ENCODE results near the gene HPS1. TPM values are rescaled to one million over a fixed set of nuclear protein-coding genes. Genes with fewer than 3 reads are reported as not detected.
A peak's percentile ranks its signal among the peaks of the same experiment; 100 is the strongest.

Gene HPS1
- total and polyA plus RNA-seq, 2 experiments from 2014 or later = 41.2 to 104 TPM

GRCh38 chr10:98488669-98489430 is 42.1 kb upstream of the HPS1 start:
- DNase-seq (ENCODE audit: low spot score) = no peak
- no peaks in the 10 kb centered on the region for H3K9me2 ChIP-seq (replicated peaks; ENCODE audit: insufficient read depth)
- H2AFZ ChIP-seq = no peak overlapping the region
- no peaks in the 10 kb centered on the region for H3K79me2 ChIP-seq
- no peak for TF ChIP-seq EZH2phosphoT487 (IDR thresholded peaks at IDR 0.05; ENCODE audit: low read depth, severe bottlenecking, unreplicated experiment)
- no peak overlapping the region for H3K27ac ChIP-seq
- H3K27me3 ChIP-seq = no peaks in the 10 kb centered on the region
- 60% methylated on average over 1 of the region's 1 CpG for WGBS (ENCODE audit: low lambda C conversion rate, missing lambda C conversion rate)
- H3K4me2 ChIP-seq = no peak overlapping the region
- no peaks in the 10 kb centered on the region for H3K4me1 ChIP-seq (ENCODE audit: insufficient read depth)
- H3K4me3 ChIP-seq = no peak overlapping the region
- no peaks in the 10 kb centered on the region for H3K36me3 ChIP-seq (replicated peaks; ENCODE audit: insufficient read depth, low read depth)
- no peaks in the 10 kb centered on the region for H4K20me1 ChIP-seq (ENCODE audit: insufficient read depth, poor library complexity, severe bottlenecking)
- H3K9me3 ChIP-seq (ENCODE audit: low read depth) = no peaks in the 10 kb centered on the region

- DNase-seq (ENCODE audit: low spot score) = no peak
- Histone ChIP-seq H4K20me1 (ENCODE audit: insufficient read depth, poor library complexity, severe bottlenecking) (no peaks in the 10 kb centered on the region), H3K4me2 (no peak overlapping the region), H3K27ac (no peak overlapping the region), H2AFZ (no peak overlapping the region), H3K9me3 (ENCODE audit: low read depth) (no peaks in the 10 kb centered on the region), H3K36me3 (replicated peaks; ENCODE audit: insufficient read depth, low read depth) (no peaks in the 10 kb centered on the region), H3K4me3 (no peak overlapping the region), H3K79me2 (no peaks in the 10 kb centered on the region), H3K9me2 (replicated peaks; ENCODE audit: insufficient read depth) (no peaks in the 10 kb centered on the region), H3K27me3 (no peaks in the 10 kb centered on the region), H3K4me1 (ENCODE audit: insufficient read depth) (no peaks in the 10 kb centered on the region)
- TF ChIP-seq EZH2 (IDR thresholded peaks at IDR 0.05; ENCODE audit: borderline replicate concordance) = no peak
- no peak for TF ChIP-seq EZH2phosphoT487 (IDR thresholded peaks at IDR 0.05; ENCODE audit: low read depth, severe bottlenecking, unreplicated experiment)
- no peak for TF ChIP-seq CTCF (IDR thresholded peaks at IDR 0.05; ENCODE audit: poor library complexity)
- 90% methylated on average over 3 of the region's 3 CpGs for WGBS (ENCODE audit: low lambda C conversion rate, missing lambda C conversion rate)
Measured at GRCh38 chr10:98487649-98488048, 40.9 kb upstream of the HPS1 start.

GRCh38 chr10:98486421-98486820 is 39.7 kb upstream of the HPS1 start:
- H3K4me2 ChIP-seq = no peak overlapping the region
- H3K4me1 ChIP-seq (ENCODE audit: insufficient read depth) = no peaks in the 10 kb centered on the region
- H3K9me3 ChIP-seq (ENCODE audit: low read depth) = no peaks in the 10 kb centered on the region
- no peaks in the 10 kb centered on the region for H3K9me2 ChIP-seq (replicated peaks; ENCODE audit: insufficient read depth)
- H4K20me1 ChIP-seq (ENCODE audit: insufficient read depth, poor library complexity, severe bottlenecking) = no peaks in the 10 kb centered on the region
- H3K4me3 ChIP-seq = no peak overlapping the region
- no peaks in the 10 kb centered on the region for H3K79me2 ChIP-seq
- 82% methylated on average over 3 of the region's 3 CpGs for WGBS (ENCODE audit: low lambda C conversion rate, missing lambda C conversion rate)
- no peaks in the 10 kb centered on the region for H3K36me3 ChIP-seq (replicated peaks; ENCODE audit: insufficient read depth, low read depth)
- TF ChIP-seq CTCF (IDR thresholded peaks at IDR 0.05; ENCODE audit: poor library complexity) = no peak
- no peaks in the 10 kb centered on the region for H3K27me3 ChIP-seq
- no peak overlapping the region for H2AFZ ChIP-seq
- H3K27ac ChIP-seq = peak overlapping the region; percentile 25
- DNase-seq (ENCODE audit: low spot score) = no peak

- no peak overlapping the region for H2AFZ ChIP-seq
- WGBS (ENCODE audit: low lambda C conversion rate, missing lambda C conversion rate) = 85% methylated on average over 2 of the region's 2 CpGs
- no peak for TF ChIP-seq EZH2 (IDR thresholded peaks at IDR 0.05; ENCODE audit: borderline replicate concordance)
- no peak for TF ChIP-seq CTCF (IDR thresholded peaks at IDR 0.05; ENCODE audit: poor library complexity)
- no peak for TF ChIP-seq EZH2phosphoT487 (IDR thresholded peaks at IDR 0.05; ENCODE audit: low read depth, severe bottlenecking, unreplicated experiment)
- H3K79me2 ChIP-seq = no peaks in the 10 kb centered on the region
- H4K20me1 ChIP-seq (ENCODE audit: insufficient read depth, poor library complexity, severe bottlenecking) = no peaks in the 10 kb centered on the region
- H3K9me2 ChIP-seq (replicated peaks; ENCODE audit: insufficient read depth) = no peaks in the 10 kb centered on the region
- peak overlapping the region; percentile 25 for H3K27ac ChIP-seq
- no peak overlapping the region for H3K4me2 ChIP-seq
- no peaks in the 10 kb centered on the region for H3K27me3 ChIP-seq
- no peaks in the 10 kb centered on the region for H3K9me3 ChIP-seq (ENCODE audit: low read depth)
- H3K4me1 ChIP-seq (ENCODE audit: insufficient read depth) = no peaks in the 10 kb centered on the region
- no peak for DNase-seq (ENCODE audit: low spot score)
- no peak overlapping the region for H3K4me3 ChIP-seq
- no peaks in the 10 kb centered on the region for H3K36me3 ChIP-seq (replicated peaks; ENCODE audit: insufficient read depth, low read depth)
Measured at GRCh38 chr10:98485959-98486358, 39.2 kb upstream of the HPS1 start.

Measured in hepatocyte (in vitro differentiated cells).